ENCODE results near the gene CEP120.

DNA sequence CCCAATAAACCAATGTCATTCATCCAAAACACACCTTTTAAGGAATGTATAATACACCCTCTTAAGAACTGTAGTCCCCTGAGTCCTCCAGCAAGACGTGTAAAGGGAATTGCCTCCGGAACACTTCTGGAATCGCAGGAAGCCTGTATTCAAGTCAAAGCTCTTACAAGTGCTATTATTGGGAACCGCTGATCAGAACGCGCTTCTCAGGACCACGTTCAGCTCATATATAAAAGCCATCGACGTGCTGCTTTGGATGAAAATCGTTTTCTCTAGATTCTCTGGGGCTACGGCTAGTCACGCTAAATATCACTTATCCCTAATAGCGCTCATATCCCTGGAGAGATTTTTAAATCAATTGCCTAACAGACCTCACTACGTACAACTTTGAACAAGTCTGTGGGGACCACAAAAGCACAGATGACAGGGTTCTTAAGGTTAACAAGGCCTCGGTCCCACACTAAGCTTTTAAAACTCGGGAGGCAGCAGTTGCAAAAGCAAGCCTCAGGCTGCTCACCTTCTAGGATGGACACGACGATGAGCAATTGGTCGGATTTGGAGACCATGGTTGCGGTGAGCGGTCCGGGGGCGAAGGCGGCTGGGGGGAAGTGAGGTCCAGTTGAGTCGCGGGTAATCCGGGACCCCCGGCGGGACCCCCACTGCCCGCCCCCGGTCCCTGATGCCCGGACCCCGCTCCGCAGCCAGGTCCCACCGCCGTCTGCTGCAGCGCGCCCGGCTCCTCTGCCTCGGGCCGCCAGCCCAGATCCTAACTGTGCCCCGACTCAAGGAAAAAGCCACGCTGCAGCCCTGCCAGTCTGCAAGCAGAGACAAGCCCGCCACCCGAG lies 548 bp downstream of the CEP120 start:
- TF ChIP-seq POLR2A (IDR thresholded peaks at IDR 0.05) = no peak
- TF ChIP-seq, protein P1, sequence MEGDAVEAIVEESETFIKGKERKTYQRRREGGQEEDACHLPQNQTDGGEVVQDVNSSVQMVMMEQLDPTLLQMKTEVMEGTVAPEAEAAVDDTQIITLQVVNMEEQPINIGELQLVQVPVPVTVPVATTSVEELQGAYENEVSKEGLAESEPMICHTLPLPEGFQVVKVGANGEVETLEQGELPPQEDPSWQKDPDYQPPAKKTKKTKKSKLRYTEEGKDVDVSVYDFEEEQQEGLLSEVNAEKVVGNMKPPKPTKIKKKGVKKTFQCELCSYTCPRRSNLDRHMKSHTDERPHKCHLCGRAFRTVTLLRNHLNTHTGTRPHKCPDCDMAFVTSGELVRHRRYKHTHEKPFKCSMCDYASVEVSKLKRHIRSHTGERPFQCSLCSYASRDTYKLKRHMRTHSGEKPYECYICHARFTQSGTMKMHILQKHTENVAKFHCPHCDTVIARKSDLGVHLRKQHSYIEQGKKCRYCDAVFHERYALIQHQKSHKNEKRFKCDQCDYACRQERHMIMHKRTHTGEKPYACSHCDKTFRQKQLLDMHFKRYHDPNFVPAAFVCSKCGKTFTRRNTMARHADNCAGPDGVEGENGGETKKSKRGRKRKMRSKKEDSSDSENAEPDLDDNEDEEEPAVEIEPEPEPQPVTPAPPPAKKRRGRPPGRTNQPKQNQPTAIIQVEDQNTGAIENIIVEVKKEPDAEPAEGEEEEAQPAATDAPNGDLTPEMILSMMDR (IDR thresholded peaks at IDR 0.05) = no peak
